ENCODE results near the gene CCNH. TPM values are rescaled to one million over a fixed set of nuclear protein-coding genes. Genes with fewer than 3 reads are reported as not detected.

Gene CCNH
- total RNA-seq, 1 donor from 2014 or later: 32.6 TPM

DNA sequence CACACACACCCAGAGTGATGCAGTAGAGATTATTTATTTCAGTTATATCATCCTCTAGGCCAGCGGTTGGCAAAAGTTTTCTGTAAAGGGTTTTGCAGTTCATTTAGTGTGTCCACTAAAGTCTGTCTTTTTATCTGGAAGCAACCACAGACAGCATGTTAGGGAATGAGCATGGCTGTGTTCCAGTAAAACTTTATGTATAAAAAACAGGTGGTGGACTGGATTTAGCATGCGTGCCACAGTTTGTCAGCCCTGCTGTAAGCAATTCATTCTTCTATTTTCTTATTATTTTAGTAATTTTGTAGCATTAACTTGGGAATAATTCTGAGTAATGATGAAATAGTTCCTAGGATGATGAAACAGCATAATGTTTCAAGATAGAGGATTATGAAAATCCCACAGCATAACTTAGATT lies 51.7 kb downstream of the CCNH start:
- Mint-ChIP-seq H3K4me1 (ENCODE audit: unreplicated experiment) (no peaks in the 10 kb centered on the region), H3K4me3 (ENCODE audit: unreplicated experiment) (no peak overlapping the region), H3K27me3 (ENCODE audit: unreplicated experiment) (no peaks in the 10 kb centered on the region), H3K36me3 (ENCODE audit: unreplicated experiment) (peaks cover 35% of the 10 kb centered on the region), H3K9me3 (ENCODE audit: unreplicated experiment) (no peaks in the 10 kb centered on the region), H3K27ac (ENCODE audit: unreplicated experiment) (peak overlapping the region; percentile 47)
- DNase-seq (ENCODE audit: extremely low spot score, unreplicated experiment): no peak
- TF ChIP-seq, protein P1, sequence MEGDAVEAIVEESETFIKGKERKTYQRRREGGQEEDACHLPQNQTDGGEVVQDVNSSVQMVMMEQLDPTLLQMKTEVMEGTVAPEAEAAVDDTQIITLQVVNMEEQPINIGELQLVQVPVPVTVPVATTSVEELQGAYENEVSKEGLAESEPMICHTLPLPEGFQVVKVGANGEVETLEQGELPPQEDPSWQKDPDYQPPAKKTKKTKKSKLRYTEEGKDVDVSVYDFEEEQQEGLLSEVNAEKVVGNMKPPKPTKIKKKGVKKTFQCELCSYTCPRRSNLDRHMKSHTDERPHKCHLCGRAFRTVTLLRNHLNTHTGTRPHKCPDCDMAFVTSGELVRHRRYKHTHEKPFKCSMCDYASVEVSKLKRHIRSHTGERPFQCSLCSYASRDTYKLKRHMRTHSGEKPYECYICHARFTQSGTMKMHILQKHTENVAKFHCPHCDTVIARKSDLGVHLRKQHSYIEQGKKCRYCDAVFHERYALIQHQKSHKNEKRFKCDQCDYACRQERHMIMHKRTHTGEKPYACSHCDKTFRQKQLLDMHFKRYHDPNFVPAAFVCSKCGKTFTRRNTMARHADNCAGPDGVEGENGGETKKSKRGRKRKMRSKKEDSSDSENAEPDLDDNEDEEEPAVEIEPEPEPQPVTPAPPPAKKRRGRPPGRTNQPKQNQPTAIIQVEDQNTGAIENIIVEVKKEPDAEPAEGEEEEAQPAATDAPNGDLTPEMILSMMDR (IDR thresholded peaks at IDR 0.05): no peak

DNA sequence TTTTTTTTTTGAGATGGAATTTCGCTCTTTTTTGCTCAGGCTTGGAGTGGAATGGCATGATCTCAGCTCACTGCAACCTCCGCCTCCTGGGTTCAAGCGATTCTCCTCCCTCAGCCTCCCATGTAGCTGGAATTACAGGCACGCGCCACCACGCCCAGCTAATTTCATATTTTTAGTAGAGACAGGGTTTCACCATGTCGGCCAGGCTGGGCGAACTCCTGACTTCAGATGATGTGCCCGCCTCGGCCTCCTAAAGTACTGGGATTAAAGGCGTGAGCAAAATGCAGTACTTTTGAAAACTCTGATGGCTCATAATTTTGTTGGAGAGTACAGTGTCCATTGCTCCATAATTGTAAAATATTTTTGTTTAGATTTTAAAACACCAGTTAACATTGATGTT lies 52.6 kb downstream of the CCNH start:
- H3K9me3 Mint-ChIP-seq (ENCODE audit: unreplicated experiment): peaks cover 4% of the 10 kb centered on the region
- no peaks in the 10 kb centered on the region for H3K4me1 Mint-ChIP-seq (ENCODE audit: unreplicated experiment)
- no peak for DNase-seq (ENCODE audit: extremely low spot score, unreplicated experiment)
- H3K27me3 Mint-ChIP-seq (ENCODE audit: unreplicated experiment): no peaks in the 10 kb centered on the region
- H3K4me3 Mint-ChIP-seq (ENCODE audit: unreplicated experiment): no peak overlapping the region
- H3K27ac Mint-ChIP-seq (ENCODE audit: unreplicated experiment): no peak overlapping the region
- TF ChIP-seq, protein P1 (IDR thresholded peaks at IDR 0.05): no peak
- peaks cover 39% of the 10 kb centered on the region for H3K36me3 Mint-ChIP-seq (ENCODE audit: unreplicated experiment)

DNA sequence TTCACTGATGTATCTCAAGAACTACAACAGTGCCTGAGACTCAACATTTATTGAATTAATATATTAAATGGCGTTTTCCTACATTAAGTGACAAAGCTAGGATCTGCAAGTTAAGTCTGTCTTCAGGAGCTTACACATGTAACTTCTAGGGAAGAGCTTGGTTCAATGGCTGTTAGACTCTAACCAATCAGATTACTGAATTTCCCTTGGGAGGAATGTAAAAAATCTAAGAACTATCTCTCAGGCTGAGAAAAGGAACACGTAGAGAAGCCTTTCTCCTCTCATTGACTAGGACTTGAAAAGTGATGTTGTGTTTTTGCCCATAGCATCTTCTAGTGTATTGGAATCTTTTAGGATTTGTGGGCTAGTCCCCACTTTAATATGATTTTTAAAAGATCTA lies 53.6 kb downstream of the CCNH start:
- H3K9me3 Mint-ChIP-seq (ENCODE audit: unreplicated experiment): peaks cover 4% of the 10 kb centered on the region
- H3K36me3 Mint-ChIP-seq (ENCODE audit: unreplicated experiment): peaks cover 40% of the 10 kb centered on the region
- H3K27me3 Mint-ChIP-seq (ENCODE audit: unreplicated experiment): no peaks in the 10 kb centered on the region
- TF ChIP-seq, protein P1 (IDR thresholded peaks at IDR 0.05): no peak
- H3K4me1 Mint-ChIP-seq (ENCODE audit: unreplicated experiment): no peaks in the 10 kb centered on the region
- no peak overlapping the region for H3K27ac Mint-ChIP-seq (ENCODE audit: unreplicated experiment)
- H3K4me3 Mint-ChIP-seq (ENCODE audit: unreplicated experiment): no peak overlapping the region
- no peak for DNase-seq (ENCODE audit: extremely low spot score, unreplicated experiment)

DNA sequence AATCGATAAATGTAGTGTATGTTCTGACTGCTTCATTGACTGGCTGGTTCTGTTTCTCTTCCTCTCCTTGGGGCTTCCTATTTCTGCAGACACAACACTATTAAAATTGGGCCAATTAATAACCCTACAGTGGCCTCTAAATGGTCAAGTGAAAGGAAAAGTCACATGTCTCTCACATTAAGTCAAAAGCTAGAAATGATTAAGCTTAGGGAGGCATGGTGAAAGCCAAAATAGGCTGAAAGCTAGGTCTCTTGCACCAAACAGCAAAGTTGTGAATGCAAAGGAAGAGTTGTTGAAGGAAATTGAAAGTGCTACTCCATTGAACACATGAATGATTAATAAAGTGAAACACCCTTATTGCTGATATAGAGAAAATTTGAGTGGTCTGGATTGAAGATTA lies 58.2 kb downstream of the CCNH start:
- Mint-ChIP-seq H3K36me3 (ENCODE audit: unreplicated experiment) (peaks cover 48% of the 10 kb centered on the region), H3K9me3 (ENCODE audit: unreplicated experiment) (peaks cover 4% of the 10 kb centered on the region), H3K4me3 (ENCODE audit: unreplicated experiment) (no peak overlapping the region), H3K27ac (ENCODE audit: unreplicated experiment) (no peak overlapping the region), H3K4me1 (ENCODE audit: unreplicated experiment) (no peaks in the 10 kb centered on the region), H3K27me3 (ENCODE audit: unreplicated experiment) (no peaks in the 10 kb centered on the region)
- DNase-seq (ENCODE audit: extremely low spot score, unreplicated experiment): no peak
- TF ChIP-seq, protein P1 (IDR thresholded peaks at IDR 0.05): no peak

DNA sequence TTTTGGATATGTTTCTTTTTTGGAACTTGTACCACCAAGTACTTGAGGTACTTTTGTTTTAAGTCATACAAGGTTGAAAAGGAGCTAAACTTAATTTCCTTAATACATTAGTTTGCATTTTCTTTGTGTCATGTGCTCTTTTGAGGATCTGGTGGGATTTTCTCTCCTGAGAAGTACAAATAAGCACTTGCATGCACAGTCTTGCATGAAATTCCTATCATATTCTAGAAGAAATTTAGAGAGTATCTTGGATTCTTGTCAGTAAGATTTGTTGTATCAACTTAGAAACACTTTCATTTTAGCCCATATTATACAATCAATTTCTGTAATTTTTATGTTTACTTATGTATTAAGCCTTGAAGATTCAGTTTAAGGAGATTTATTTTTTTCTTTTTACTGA lies 64.9 kb downstream of the CCNH start:
- no peak for DNase-seq (ENCODE audit: extremely low spot score, unreplicated experiment)
- H3K27ac Mint-ChIP-seq (ENCODE audit: unreplicated experiment): no peak overlapping the region
- H3K4me3 Mint-ChIP-seq (ENCODE audit: unreplicated experiment): no peak overlapping the region
- TF ChIP-seq, protein P1 (IDR thresholded peaks at IDR 0.05): no peak
- peaks cover 31% of the 10 kb centered on the region for H3K36me3 Mint-ChIP-seq (ENCODE audit: unreplicated experiment)
- H3K9me3 Mint-ChIP-seq (ENCODE audit: unreplicated experiment): peaks cover 7% of the 10 kb centered on the region
- peaks cover 6% of the 10 kb centered on the region for H3K4me1 Mint-ChIP-seq (ENCODE audit: unreplicated experiment)
- H3K27me3 Mint-ChIP-seq (ENCODE audit: unreplicated experiment): no peaks in the 10 kb centered on the region

All from osteocyte (in vitro differentiated cells).